ENCODE measurements around the gene RNF103.

- TF ChIP-seq, protein P1, sequence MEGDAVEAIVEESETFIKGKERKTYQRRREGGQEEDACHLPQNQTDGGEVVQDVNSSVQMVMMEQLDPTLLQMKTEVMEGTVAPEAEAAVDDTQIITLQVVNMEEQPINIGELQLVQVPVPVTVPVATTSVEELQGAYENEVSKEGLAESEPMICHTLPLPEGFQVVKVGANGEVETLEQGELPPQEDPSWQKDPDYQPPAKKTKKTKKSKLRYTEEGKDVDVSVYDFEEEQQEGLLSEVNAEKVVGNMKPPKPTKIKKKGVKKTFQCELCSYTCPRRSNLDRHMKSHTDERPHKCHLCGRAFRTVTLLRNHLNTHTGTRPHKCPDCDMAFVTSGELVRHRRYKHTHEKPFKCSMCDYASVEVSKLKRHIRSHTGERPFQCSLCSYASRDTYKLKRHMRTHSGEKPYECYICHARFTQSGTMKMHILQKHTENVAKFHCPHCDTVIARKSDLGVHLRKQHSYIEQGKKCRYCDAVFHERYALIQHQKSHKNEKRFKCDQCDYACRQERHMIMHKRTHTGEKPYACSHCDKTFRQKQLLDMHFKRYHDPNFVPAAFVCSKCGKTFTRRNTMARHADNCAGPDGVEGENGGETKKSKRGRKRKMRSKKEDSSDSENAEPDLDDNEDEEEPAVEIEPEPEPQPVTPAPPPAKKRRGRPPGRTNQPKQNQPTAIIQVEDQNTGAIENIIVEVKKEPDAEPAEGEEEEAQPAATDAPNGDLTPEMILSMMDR (IDR thresholded peaks at IDR 0.05) = no peak
- TF ChIP-seq POLR2A (IDR thresholded peaks at IDR 0.05) (no peak), POLR2AphosphoS5 (IDR thresholded peaks at IDR 0.05) (no peak)
Measured at GRCh38 chr2:86624267-86624547, 542 bp upstream of the RNF103 start.

Measured in stomach (tissue), 4 donors.